HCT116 (cell line): ENCODE results near the gene LRP1B.

Experiments
- FOSL1 ChIP-seq: IDR thresholded peaks from 2 replicates; pipeline ENCODE4 v1.6.1; 2012; ENCODE audit warnings: low read depth
- POLR2A ChIP-seq: IDR thresholded peaks from 2 replicates; pipeline ENCODE4 v1.7.0; 2011; ENCODE audit warnings: borderline replicate concordance; ENCODE audit not compliant: insufficient read depth, insufficient read length; ENCODE audit errors: extremely low read depth
- SP1 ChIP-seq: IDR thresholded peaks from 2 replicates; pipeline ENCODE4 v1.6.1; 2012; ENCODE audit warnings: low read depth
- SRF ChIP-seq: IDR thresholded peaks from 2 replicates; pipeline ENCODE4 v1.6.1; 2012; ENCODE audit warnings: low read depth
- TF ChIP-seq, protein P1 (sequence below), 3 experiments: fragments of 200-600 bp in 1 of 3; sonication (generic) in 1 of 3; IDR thresholded peaks in 2 of 3; conservative IDR thresholded peaks in 1 of 3; 2 replicates each; pipeline ENCODE4 v1.5.1; 2012 to 2017; ENCODE audit warnings: low read depth in 2 of 3, low read length in 2 of 3, antibody characterized with exemption in 1 of 3, borderline replicate concordance in 1 of 3, control low read depth in 1 of 3, mild to moderate bottlenecking in 1 of 3, mixed read lengths in 1 of 3, mixed run types in 1 of 3, moderate library complexity in 1 of 3; ENCODE audit not compliant: insufficient read depth in 1 of 3
- TF ChIP-seq, protein P2 (sequence below): IDR thresholded peaks from 2 replicates; pipeline ENCODE4 v1.6.1; 2012

DNA sequence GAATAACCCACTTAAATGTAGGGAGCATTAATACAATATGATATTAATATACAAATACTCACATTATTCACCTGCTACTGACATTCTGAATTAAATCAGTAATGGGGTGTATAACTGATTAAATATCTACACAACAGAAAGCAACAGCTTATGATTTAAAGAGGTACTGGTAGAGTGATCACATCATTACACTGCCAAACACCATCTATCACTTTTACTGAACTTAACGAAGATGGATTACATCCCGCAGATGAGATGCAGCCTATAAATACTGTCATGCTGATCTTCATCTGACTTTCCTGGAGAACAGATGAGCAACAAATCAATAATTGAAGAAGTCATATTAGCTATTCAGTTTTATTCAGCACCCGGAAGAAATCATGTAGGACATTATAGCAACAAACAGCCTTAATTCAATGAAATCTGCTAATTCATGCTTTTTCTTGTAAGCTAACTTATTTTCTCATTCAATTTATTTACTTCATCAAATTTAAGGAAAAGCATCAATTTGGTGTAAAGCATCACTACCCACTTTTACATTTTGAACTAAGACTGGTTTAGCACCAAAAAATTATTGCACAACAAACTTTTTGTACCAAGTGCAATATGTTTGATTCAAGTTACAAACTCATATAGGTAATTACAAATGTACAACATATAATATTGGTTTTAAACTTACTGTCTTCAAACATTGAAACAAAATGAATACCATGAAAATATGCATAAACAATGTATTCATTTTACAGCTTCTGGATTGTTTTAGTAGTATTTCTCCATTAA, 1509.0 kb downstream of the LRP1B start:
- no peak for TF ChIP-seq SP1
- TF ChIP-seq, protein P1, sequence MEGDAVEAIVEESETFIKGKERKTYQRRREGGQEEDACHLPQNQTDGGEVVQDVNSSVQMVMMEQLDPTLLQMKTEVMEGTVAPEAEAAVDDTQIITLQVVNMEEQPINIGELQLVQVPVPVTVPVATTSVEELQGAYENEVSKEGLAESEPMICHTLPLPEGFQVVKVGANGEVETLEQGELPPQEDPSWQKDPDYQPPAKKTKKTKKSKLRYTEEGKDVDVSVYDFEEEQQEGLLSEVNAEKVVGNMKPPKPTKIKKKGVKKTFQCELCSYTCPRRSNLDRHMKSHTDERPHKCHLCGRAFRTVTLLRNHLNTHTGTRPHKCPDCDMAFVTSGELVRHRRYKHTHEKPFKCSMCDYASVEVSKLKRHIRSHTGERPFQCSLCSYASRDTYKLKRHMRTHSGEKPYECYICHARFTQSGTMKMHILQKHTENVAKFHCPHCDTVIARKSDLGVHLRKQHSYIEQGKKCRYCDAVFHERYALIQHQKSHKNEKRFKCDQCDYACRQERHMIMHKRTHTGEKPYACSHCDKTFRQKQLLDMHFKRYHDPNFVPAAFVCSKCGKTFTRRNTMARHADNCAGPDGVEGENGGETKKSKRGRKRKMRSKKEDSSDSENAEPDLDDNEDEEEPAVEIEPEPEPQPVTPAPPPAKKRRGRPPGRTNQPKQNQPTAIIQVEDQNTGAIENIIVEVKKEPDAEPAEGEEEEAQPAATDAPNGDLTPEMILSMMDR (IDR thresholded peaks at IDR 0.05 in 2 of 3, conservative IDR thresholded peaks at IDR 0.05 in 1 of 3; ENCODE audit: borderline replicate concordance in 1 of 3, insufficient read depth in 1 of 3, low read depth in 2 of 3, low read length in 2 of 3) = no peak
- TF ChIP-seq POLR2A = no peak
- no peak for TF ChIP-seq SRF
- TF ChIP-seq FOSL1 = no peak
- TF ChIP-seq, protein P2, sequence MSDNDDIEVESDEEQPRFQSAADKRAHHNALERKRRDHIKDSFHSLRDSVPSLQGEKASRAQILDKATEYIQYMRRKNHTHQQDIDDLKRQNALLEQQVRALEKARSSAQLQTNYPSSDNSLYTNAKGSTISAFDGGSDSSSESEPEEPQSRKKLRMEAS = no peak
